ENCODE data around the gene ORM1. TPM values are rescaled to one million over a fixed set of nuclear protein-coding genes. Genes with fewer than 3 reads are reported as not detected.

Gene ORM1
- total RNA-seq, 1 donor from 2014 or later = not detected

DNA sequence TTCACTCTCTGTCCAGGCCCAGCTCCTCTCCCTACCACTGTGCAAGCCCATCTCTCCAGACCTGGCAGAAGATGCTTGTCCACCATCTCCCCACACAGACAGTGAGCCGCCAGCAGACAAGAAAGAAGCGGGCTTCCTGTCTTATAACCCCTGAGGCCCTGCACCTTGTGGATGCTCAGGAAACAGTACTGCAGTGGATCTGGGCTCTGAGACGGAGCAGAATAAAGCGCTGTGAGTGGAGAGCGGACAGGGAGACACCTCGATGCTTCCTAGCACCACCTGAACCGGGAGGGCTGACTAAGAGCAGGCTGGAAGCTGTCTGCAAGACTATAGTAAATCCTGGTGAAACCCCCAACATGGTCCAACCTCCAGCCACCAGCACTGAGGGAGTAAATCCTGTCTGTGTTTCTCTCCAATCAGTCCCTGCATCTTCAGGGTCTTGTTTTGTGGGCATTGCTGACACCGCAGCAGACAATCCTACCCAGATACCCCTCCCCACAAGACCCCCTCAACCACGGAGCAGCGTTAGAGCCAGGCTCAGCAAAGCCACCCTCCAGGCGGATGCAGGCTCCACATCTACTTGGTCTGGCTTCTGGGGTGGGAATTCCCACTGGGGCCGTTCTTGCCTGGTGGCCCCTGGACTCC lies 25.5 kb downstream of the ORM1 start:
- DNase-seq = no peak
- H3K27me3 Mint-ChIP-seq (ENCODE audit: unreplicated experiment) = peaks cover 13% of the 10 kb centered on the region
- peaks cover 1% of the 10 kb centered on the region for H3K9me3 Mint-ChIP-seq (ENCODE audit: unreplicated experiment)
- TF ChIP-seq, protein P1, sequence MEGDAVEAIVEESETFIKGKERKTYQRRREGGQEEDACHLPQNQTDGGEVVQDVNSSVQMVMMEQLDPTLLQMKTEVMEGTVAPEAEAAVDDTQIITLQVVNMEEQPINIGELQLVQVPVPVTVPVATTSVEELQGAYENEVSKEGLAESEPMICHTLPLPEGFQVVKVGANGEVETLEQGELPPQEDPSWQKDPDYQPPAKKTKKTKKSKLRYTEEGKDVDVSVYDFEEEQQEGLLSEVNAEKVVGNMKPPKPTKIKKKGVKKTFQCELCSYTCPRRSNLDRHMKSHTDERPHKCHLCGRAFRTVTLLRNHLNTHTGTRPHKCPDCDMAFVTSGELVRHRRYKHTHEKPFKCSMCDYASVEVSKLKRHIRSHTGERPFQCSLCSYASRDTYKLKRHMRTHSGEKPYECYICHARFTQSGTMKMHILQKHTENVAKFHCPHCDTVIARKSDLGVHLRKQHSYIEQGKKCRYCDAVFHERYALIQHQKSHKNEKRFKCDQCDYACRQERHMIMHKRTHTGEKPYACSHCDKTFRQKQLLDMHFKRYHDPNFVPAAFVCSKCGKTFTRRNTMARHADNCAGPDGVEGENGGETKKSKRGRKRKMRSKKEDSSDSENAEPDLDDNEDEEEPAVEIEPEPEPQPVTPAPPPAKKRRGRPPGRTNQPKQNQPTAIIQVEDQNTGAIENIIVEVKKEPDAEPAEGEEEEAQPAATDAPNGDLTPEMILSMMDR (IDR thresholded peaks at IDR 0.05; ENCODE audit: partially characterized antibody, unreplicated experiment) = no peak
- no peak overlapping the region for H3K4me3 Mint-ChIP-seq (ENCODE audit: unreplicated experiment)
- H3K4me1 Mint-ChIP-seq (ENCODE audit: low read depth, unreplicated experiment) = peaks cover 13% of the 10 kb centered on the region
- H3K36me3 Mint-ChIP-seq (ENCODE audit: unreplicated experiment) = peaks cover 12% of the 10 kb centered on the region
- H3K27ac Mint-ChIP-seq (ENCODE audit: unreplicated experiment) = peak overlapping the region; percentile 90

GRCh38 chr9:114348906-114349482 lies 26.1 kb downstream of the ORM1 start:
- DNase-seq = no peak
- peaks cover 13% of the 10 kb centered on the region for H3K27me3 Mint-ChIP-seq (ENCODE audit: unreplicated experiment)
- H3K4me1 Mint-ChIP-seq (ENCODE audit: low read depth, unreplicated experiment) = peaks cover 13% of the 10 kb centered on the region
- peaks cover 1% of the 10 kb centered on the region for H3K9me3 Mint-ChIP-seq (ENCODE audit: unreplicated experiment)
- H3K4me3 Mint-ChIP-seq (ENCODE audit: unreplicated experiment) = no peak overlapping the region
- TF ChIP-seq, protein P1 (IDR thresholded peaks at IDR 0.05; ENCODE audit: partially characterized antibody, unreplicated experiment) = no peak
- H3K36me3 Mint-ChIP-seq (ENCODE audit: unreplicated experiment) = peaks cover 12% of the 10 kb centered on the region
- H3K27ac Mint-ChIP-seq (ENCODE audit: unreplicated experiment) = no peak overlapping the region

DNA sequence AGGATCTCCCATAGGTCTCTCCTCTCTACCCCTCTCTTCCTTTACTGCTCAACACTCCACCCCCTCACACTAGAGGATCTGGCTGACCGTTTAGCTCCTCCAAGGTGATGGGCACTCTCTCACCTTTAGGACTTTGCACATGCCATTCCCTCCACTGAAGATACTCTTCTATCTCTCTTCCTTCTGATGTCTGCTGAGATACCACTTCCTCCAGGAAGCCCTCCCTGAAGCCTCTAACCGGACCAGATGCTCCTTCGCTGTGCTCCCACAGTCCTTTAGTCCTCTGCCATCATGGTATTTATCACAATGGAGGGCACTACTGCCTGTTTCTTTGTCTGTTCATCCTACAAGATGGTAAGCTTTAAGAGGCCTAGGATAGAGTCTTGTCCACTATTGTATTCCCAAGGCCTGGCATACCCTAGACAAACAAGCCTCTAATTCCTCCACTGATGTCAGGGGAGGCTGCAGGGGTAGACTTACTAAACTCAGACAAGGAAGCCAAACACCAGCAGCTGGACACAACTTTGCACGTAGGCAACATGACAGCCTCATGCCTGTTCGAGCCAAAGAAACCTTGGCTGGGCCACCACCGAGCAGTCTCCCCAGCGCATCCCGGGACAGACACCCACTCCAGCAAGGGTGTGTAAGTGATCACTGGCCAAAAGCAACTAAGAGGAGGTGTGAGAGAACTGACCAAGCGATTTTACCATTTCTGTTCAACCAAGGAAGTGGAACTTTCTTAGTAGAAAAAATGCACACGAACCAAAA lies 27.0 kb downstream of the ORM1 start:
- peaks cover 13% of the 10 kb centered on the region for H3K4me1 Mint-ChIP-seq (ENCODE audit: low read depth, unreplicated experiment)
- TF ChIP-seq, protein P1 (IDR thresholded peaks at IDR 0.05; ENCODE audit: partially characterized antibody, unreplicated experiment) = no peak
- no peak overlapping the region for H3K27ac Mint-ChIP-seq (ENCODE audit: unreplicated experiment)
- H3K36me3 Mint-ChIP-seq (ENCODE audit: unreplicated experiment) = peaks cover 12% of the 10 kb centered on the region
- no peak for DNase-seq
- H3K9me3 Mint-ChIP-seq (ENCODE audit: unreplicated experiment) = peaks cover 1% of the 10 kb centered on the region
- peaks cover 13% of the 10 kb centered on the region for H3K27me3 Mint-ChIP-seq (ENCODE audit: unreplicated experiment)
- H3K4me3 Mint-ChIP-seq (ENCODE audit: unreplicated experiment) = peak overlapping the region; percentile 17

DNA sequence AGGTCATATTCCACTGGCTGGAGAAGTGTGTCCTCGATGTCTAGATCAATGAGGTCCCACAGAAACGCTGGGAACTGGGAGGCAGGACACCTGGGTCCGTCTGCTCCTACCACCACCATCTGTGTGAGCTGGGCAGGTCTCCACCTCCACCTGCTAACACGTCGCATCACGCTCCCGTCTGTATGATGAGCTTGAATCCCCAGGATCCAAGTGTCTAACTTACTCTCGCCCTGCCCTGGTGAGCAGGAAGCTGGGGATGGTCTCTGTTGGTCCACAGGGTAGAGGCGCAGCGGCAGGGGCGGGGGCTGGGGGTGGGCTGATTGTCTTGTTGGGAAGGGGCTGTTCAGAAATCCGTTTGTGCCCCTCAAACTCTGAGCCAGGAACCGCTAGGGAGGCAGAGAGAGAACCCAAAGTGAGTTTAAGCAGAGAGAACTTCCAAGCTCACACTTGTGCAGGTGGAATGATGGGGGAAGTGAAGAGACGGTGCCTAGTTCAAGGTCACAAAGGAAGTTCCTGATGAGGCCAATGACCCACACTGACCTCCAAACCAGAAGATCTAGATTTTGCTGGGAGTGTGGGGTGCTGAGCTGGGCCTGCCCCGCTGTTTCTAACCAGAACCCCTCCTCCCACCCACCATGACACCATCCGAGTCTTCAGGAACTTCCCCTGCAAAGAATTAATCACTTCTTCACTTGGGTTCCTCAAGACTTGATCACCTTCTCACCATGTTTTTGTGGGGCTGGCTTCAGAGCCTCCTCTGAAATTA lies 27.9 kb downstream of the ORM1 start:
- H3K9me3 Mint-ChIP-seq (ENCODE audit: unreplicated experiment) = peaks cover 1% of the 10 kb centered on the region
- no peak overlapping the region for H3K27ac Mint-ChIP-seq (ENCODE audit: unreplicated experiment)
- no peak overlapping the region for H3K4me3 Mint-ChIP-seq (ENCODE audit: unreplicated experiment)
- H3K36me3 Mint-ChIP-seq (ENCODE audit: unreplicated experiment) = peaks cover 12% of the 10 kb centered on the region
- DNase-seq = no peak
- H3K27me3 Mint-ChIP-seq (ENCODE audit: unreplicated experiment) = peaks cover 13% of the 10 kb centered on the region
- peaks cover 13% of the 10 kb centered on the region for H3K4me1 Mint-ChIP-seq (ENCODE audit: low read depth, unreplicated experiment)
- TF ChIP-seq, protein P1 (IDR thresholded peaks at IDR 0.05; ENCODE audit: partially characterized antibody, unreplicated experiment) = no peak
